NCI-H345 (cell line): ENCODE data around the gene VSNL1.

Experiments
- DNase-seq: peaks from one replicate; lab custom pipeline; 2025; lab: John Stamatoyannopoulos, UW

The VSNL1 gene

DNA sequence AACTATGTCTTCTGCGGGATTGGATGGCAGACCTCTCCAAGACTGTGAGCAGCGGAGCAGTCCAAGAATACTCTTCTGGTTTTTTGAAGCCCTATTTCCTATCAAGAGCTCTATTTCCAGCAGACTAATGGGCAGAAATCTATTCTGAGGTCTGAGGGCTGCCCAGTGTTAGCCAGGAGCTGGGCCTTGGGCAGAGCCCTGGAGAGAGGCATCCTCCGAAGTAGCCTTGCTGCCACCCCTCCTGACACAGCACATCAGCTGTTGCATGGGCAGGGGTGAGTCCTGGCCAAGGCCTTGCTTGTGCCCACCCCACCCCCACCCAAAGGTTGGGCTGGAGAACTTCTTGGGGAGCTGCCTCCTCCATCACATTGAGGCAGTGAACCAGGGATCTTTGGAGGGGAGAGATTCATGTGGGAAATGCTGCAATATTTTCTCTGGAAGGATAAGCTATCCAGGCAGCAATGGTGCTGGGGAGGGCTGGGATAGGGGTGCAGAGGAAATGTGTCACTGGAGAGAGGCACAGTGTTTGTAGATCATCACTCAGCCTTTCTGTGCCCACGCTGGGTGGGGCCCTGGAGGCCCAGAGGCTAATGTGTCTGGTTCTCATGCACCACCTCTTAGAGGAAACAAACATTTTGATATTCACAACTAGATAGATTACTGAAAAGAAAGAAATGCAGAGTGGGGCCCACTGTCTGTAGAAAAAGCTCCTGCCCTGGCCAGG is 104.7 kb downstream of the VSNL1 start:
- DNase-seq, result no peak

DNA sequence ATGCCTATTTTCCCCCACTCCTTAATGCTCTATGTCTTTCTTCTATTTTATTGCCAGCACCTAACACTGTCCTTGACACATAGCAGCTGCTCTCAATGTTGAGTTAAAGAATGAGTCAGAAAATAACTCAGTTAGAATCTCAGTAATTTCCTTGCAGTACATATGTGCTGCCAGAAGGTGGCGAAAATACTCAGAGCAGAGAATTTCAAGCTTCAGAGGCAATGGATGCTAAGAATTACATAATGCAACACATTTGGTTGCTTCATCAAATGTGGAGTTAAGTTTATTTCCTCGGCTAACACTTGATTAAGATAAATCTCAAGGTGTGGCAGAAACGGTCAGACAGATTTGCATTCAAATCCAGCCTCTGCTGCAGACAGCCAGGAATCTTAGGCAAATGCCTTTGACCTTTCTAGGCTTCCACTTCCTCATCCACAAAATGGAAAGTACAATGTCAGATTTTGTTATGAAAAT is 105.6 kb downstream of the VSNL1 start:
- peak; percentile 68 for DNase-seq

- DNase-seq, result peak; percentile 67
These were observed 106.6 kb downstream of the VSNL1 start for GRCh38 chr2:17646838-17647701.

- DNase-seq, result no peak
These were observed 108.1 kb downstream of the VSNL1 start for GRCh38 chr2:17648581-17648980.

- DNase-seq, result no peak
These were observed 108.5 kb downstream of the VSNL1 start for GRCh38 chr2:17649026-17649425.

GRCh38 chr2:17652681-17653394 is 112.3 kb downstream of the VSNL1 start:
- DNase-seq, result no peak

GRCh38 chr2:17657759-17658158 is 117.3 kb downstream of the VSNL1 start:
- DNase-seq, result no peak

DNA sequence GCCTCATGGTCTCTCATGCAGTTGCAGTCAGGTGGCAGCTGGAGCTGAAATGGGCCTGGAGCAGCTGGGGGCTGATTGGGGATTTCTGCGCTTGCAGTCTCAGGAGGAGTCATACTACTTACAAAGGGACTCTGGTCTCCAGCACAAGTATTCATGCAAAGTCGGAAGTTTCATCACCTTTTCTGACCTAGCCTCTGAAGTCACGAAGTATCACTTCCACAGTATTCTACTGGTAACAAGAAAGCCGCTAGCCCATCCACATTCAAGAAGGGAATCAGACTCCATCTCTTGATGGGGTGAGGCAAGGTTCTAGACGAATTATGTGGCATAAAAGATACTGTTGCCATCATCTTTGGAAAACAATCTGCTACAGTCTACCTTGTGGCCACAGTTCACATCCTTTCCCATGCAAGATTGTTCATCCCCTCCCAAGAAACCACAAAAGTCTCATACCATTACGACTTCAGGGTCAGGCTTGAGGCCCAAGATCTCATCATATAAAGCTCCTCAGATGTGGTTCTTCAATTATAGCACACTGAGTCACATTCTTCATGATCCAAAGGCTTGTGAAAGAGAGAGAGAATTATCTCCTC is 117.9 kb downstream of the VSNL1 start:
- DNase-seq, result no peak

DNA sequence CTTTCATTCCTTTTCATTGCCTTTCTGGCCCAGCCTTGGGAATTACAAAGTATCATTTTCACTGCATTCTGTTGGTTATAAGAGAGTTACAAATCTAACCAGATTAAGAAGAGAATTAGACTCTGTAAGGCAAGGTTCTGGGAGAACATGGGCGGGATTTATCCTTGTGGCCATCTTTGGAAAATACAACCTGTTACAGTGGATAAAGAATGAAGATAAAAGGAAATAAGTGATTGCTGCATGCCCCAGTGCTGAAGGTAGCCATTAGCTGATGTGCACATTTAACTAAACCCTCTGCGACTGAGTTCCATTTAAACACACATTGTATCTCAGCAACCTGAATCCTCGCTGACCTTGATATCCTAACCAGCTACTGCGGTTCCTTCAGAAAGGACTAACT is 119.7 kb downstream of the VSNL1 start:
- DNase-seq, result no peak

- no peak for DNase-seq
These were observed 121.0 kb downstream of the VSNL1 start for GRCh38 chr2:17661460-17661859.

DNA sequence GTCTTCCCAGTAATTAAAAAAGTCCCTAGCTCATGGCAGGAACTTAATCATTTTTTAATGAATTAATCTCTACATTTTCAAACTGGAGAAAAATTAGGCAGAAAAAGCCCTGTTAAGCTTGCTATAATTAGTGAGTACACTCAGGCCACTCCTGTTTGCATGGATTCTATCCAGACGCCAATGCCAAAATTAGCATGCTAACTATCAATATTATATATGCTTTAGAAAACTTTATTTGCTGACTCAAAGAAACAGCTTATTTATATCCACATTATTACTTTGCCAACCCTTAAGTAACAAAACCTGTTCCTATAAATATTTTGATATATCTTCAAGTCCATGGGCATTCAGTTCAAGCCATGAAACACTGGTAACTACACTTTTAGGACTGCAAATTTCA is 122.2 kb downstream of the VSNL1 start:
- no peak for DNase-seq

- DNase-seq, result no peak
These were observed 124.0 kb downstream of the VSNL1 start for GRCh38 chr2:17664534-17664933.

- no peak for DNase-seq
These were observed 127.4 kb downstream of the VSNL1 start for GRCh38 chr2:17667898-17668297.

- no peak for DNase-seq
These were observed 132.3 kb downstream of the VSNL1 start for GRCh38 chr2:17672583-17673317.

GRCh38 chr2:17674817-17675216 is 134.3 kb downstream of the VSNL1 start:
- DNase-seq, result no peak

GRCh38 chr2:17680119-17680518 is 139.6 kb downstream of the VSNL1 start:
- DNase-seq, result no peak

- DNase-seq, result no peak
These were observed 141.8 kb downstream of the VSNL1 start for GRCh38 chr2:17682098-17682857.

- no peak for DNase-seq
These were observed 143.5 kb downstream of the VSNL1 start for GRCh38 chr2:17683981-17684380.

- no peak for DNase-seq
These were observed 148.1 kb downstream of the VSNL1 start for GRCh38 chr2:17688600-17688999.

DNA sequence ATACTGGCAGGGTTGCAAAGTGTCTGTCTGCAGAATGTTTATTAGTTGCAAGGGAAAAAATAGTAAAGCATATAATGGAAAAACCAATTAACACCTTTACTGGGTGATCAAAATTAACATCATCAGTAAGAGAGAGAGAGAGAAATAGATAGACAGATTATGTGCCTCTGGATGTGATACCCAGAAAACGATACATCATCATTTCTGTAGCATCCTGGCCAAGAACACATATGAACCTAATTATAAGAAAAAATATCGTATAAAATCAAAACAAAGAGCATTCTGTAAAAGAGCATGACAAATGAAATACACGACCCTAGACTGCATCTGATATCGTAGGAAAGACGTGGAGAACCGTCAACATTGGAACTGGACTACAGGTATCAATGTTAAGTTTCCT is 148.5 kb downstream of the VSNL1 start:
- no peak for DNase-seq

GRCh38 chr2:17690776-17691175 is 150.3 kb downstream of the VSNL1 start:
- DNase-seq, result no peak
